HEK293T (cell line): ENCODE data around the gene SYCE1L.

Experiments used
- FOXA1 ChIP-seq: fragments of 450-650 bp; IDR thresholded peaks from 2 replicates; pipeline ENCODE4 v1.6.1; 2016; ENCODE audit warnings: mild to moderate bottlenecking
- NFRKB ChIP-seq: fragments of 450-650 bp; IDR thresholded peaks from 2 replicates; pipeline ENCODE4 v1.6.1; 2016; ENCODE audit warnings: mild to moderate bottlenecking, moderate library complexity
- SP1 ChIP-seq: fragments of 450-650 bp; IDR thresholded peaks from 2 replicates; pipeline ENCODE4 v1.6.1; 2017
- SUZ12 ChIP-seq: fragments of 450-650 bp; IDR thresholded peaks from 2 replicates; pipeline ENCODE4 v1.6.1; 2016; ENCODE audit warnings: mild to moderate bottlenecking

GRCh38 chr16:77195411-77195810, 3.8 kb upstream of the SYCE1L start:
- TF ChIP-seq SP1, result no peak
- no peak for TF ChIP-seq NFRKB
- TF ChIP-seq SUZ12, result no peak
- no peak for TF ChIP-seq FOXA1
